ENCODE measurements around the gene PPP2R2B.

The PPP2R2B gene

GRCh38 chr5:146541958-146542849 is 336.4 kb downstream of the PPP2R2B start:
- DNase-seq (ENCODE audit: low spot score) = peak; percentile 64

- no peak for DNase-seq (ENCODE audit: low spot score)
Observed at GRCh38 chr5:146540414-146540813, 338.1 kb downstream of the PPP2R2B start.

GRCh38 chr5:146539973-146540372 is 338.6 kb downstream of the PPP2R2B start:
- no peak for DNase-seq (ENCODE audit: low spot score)

GRCh38 chr5:146538432-146538831 is 340.1 kb downstream of the PPP2R2B start:
- DNase-seq (ENCODE audit: low spot score) = no peak

GRCh38 chr5:146533882-146534281 is 344.7 kb downstream of the PPP2R2B start:
- no peak for DNase-seq (ENCODE audit: low spot score)

GRCh38 chr5:146533260-146533857 is 345.2 kb downstream of the PPP2R2B start:
- DNase-seq (ENCODE audit: low spot score) = peak; percentile 65

Data from AG08395 (cell line).